MM.1S (cell line): ENCODE results near the gene PTPRG.

Experiments
- DNase-seq: peaks from one replicate; pipeline ENCODE4 v3.0.0-alpha.2; 2015
- H2AFZ ChIP-seq: fragments of 300-600 bp; sonication (generic); 2 replicates; pipeline ENCODE4 v1.6.0; 2016; ENCODE audit warnings: antibody characterized with exemption, low read length
- H3F3A ChIP-seq: fragments of 300-600 bp; sonication (generic); 2 replicates; pipeline ENCODE4 v1.6.1; 2016; ENCODE audit warnings: mild to moderate bottlenecking, antibody characterized with exemption, low read length, moderate library complexity, mixed read lengths; ENCODE audit not compliant: insufficient read depth
- H3K27ac ChIP-seq: fragments of 300-600 bp; sonication (generic); 2 replicates; pipeline ENCODE4 v1.5.1; 2016; ENCODE audit warnings: mild to moderate bottlenecking, low read length
- H3K27me3 ChIP-seq: fragments of 300-600 bp; sonication (generic); replicated peaks from 2 replicates; pipeline ENCODE4 v1.6.0; 2016; ENCODE audit warnings: low read length; ENCODE audit not compliant: insufficient read depth
- H3K36me3 ChIP-seq: fragments of 300-600 bp; sonication (generic); replicated peaks from 2 replicates; pipeline ENCODE4 v1.6.1; 2016; ENCODE audit warnings: mild to moderate bottlenecking, low read length, mixed read lengths; ENCODE audit not compliant: insufficient read depth
- H3K4me1 ChIP-seq: fragments of 300-600 bp; sonication (generic); 2 replicates; pipeline ENCODE4 v1.6.1; 2016; ENCODE audit warnings: low read length, mixed read lengths
- H3K4me2 ChIP-seq: fragments of 300-600 bp; sonication (generic); 2 replicates; pipeline ENCODE4 v1.6.0; 2016; ENCODE audit warnings: low read depth, low read length
- H3K4me3 ChIP-seq: fragments of 300-600 bp; sonication (generic); 2 replicates; pipeline ENCODE4 v1.5.1; 2016; ENCODE audit warnings: low read length, mixed read lengths
- H3K79me2 ChIP-seq: fragments of 300-600 bp; sonication (generic); 2 replicates; pipeline ENCODE4 v1.6.1; 2016; ENCODE audit warnings: mixed run types, low read length, mixed read lengths
- H3K9ac ChIP-seq: fragments of 300-600 bp; sonication (generic); 2 replicates; pipeline ENCODE4 v1.6.1; 2016; ENCODE audit warnings: low read length, mixed read lengths
- H3K9me2 ChIP-seq: fragments of 300-600 bp; sonication (generic); replicated peaks from 2 replicates; pipeline ENCODE4 v1.6.1; 2016; ENCODE audit warnings: mild to moderate bottlenecking, low read length, mixed read lengths; ENCODE audit not compliant: insufficient read depth
- H3K9me3 ChIP-seq: fragments of 300-600 bp; sonication (generic); replicated peaks from 2 replicates; pipeline ENCODE4 v1.6.1; 2016; ENCODE audit warnings: mild to moderate bottlenecking, low read length, mixed read lengths; ENCODE audit not compliant: insufficient read depth
- H4K20me1 ChIP-seq: fragments of 300-600 bp; sonication (generic); 2 replicates; pipeline ENCODE4 v1.6.1; 2016; ENCODE audit warnings: mild to moderate bottlenecking, low read length, moderate library complexity, mixed read lengths; ENCODE audit not compliant: insufficient read depth
- EZH2 ChIP-seq: fragments of 300-600 bp; sonication (generic); optimal IDR thresholded peaks from 2 replicates; pipeline ENCODE3; 2017; ENCODE audit warnings: low read depth, mild to moderate bottlenecking, antibody characterized with exemption, low read length, mixed read lengths
- EZH2phosphoT487 ChIP-seq: fragments of 300-600 bp; sonication (generic); IDR thresholded peaks from 2 replicates; pipeline ENCODE4 v1.6.1; 2018; ENCODE audit warnings: antibody characterized with exemption, low read length
- TF ChIP-seq, protein P1 (sequence below): fragments of 300-600 bp; sonication (generic); IDR thresholded peaks from 2 replicates; pipeline ENCODE4 v1.5.1; 2016; ENCODE audit warnings: antibody characterized with exemption, low read length, mixed read lengths

PTPRG gene

DNA sequence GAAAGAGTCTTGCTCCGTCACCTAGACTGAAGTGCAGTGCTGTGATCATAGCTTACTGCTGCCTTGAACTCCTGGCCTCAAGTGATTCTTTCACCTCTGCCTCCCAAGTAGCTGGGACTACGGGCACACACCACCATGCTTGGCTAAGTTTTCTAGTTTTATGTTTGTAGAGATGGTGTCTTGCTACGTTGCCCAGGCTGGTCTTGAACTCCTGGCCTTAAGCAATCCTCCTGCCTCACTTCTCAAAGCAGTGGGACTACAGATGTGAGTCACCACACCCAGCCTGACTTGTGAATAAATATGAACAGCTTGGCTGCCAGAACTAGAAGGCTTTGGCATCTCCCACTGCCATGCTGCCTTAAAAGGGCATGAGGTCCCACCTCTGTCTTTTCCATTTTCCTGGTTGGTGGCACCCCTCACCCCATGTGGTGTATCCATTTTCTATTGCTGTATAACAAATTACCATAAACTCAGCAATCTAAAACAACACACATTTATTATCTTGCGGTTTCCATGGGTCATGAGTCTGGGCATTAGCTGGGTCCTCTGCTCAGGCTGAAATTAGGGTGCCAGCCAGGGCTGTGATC lies 44.3 kb downstream of the PTPRG start:
- no peaks in the 10 kb centered on the region for H3K9me2 ChIP-seq
- H2AFZ ChIP-seq: no peak overlapping the region
- TF ChIP-seq EZH2phosphoT487 (no peak), EZH2 (no peak)
- TF ChIP-seq, protein P1, sequence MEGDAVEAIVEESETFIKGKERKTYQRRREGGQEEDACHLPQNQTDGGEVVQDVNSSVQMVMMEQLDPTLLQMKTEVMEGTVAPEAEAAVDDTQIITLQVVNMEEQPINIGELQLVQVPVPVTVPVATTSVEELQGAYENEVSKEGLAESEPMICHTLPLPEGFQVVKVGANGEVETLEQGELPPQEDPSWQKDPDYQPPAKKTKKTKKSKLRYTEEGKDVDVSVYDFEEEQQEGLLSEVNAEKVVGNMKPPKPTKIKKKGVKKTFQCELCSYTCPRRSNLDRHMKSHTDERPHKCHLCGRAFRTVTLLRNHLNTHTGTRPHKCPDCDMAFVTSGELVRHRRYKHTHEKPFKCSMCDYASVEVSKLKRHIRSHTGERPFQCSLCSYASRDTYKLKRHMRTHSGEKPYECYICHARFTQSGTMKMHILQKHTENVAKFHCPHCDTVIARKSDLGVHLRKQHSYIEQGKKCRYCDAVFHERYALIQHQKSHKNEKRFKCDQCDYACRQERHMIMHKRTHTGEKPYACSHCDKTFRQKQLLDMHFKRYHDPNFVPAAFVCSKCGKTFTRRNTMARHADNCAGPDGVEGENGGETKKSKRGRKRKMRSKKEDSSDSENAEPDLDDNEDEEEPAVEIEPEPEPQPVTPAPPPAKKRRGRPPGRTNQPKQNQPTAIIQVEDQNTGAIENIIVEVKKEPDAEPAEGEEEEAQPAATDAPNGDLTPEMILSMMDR: no peak
- H3K9ac ChIP-seq: no peak overlapping the region
- H3K9me3 ChIP-seq: no peaks in the 10 kb centered on the region
- H3K79me2 ChIP-seq: no peaks in the 10 kb centered on the region
- no peaks in the 10 kb centered on the region for H3K27me3 ChIP-seq
- no peaks in the 10 kb centered on the region for H3K4me1 ChIP-seq
- no peak for DNase-seq
- H3K4me3 ChIP-seq: no peak overlapping the region
- H3K4me2 ChIP-seq: no peak overlapping the region
- no peak overlapping the region for H3K27ac ChIP-seq
- no peaks in the 10 kb centered on the region for H3F3A ChIP-seq
- no peaks in the 10 kb centered on the region for H3K36me3 ChIP-seq
- no peaks in the 10 kb centered on the region for H4K20me1 ChIP-seq

GRCh38 chr3:61606196-61606595 lies 44.8 kb downstream of the PTPRG start:
- no peaks in the 10 kb centered on the region for H3K27me3 ChIP-seq
- H3K36me3 ChIP-seq: no peaks in the 10 kb centered on the region
- no peaks in the 10 kb centered on the region for H3K79me2 ChIP-seq
- no peak overlapping the region for H2AFZ ChIP-seq
- H3K9me2 ChIP-seq: no peaks in the 10 kb centered on the region
- no peak overlapping the region for H3K9ac ChIP-seq
- H3K27ac ChIP-seq: no peak overlapping the region
- no peaks in the 10 kb centered on the region for H4K20me1 ChIP-seq
- H3K4me3 ChIP-seq: no peak overlapping the region
- no peaks in the 10 kb centered on the region for H3K4me1 ChIP-seq
- no peak for DNase-seq
- no peaks in the 10 kb centered on the region for H3F3A ChIP-seq
- no peaks in the 10 kb centered on the region for H3K9me3 ChIP-seq
- no peak overlapping the region for H3K4me2 ChIP-seq
- no peak for TF ChIP-seq EZH2phosphoT487
- TF ChIP-seq, protein P1: no peak
- no peak for TF ChIP-seq EZH2

DNA sequence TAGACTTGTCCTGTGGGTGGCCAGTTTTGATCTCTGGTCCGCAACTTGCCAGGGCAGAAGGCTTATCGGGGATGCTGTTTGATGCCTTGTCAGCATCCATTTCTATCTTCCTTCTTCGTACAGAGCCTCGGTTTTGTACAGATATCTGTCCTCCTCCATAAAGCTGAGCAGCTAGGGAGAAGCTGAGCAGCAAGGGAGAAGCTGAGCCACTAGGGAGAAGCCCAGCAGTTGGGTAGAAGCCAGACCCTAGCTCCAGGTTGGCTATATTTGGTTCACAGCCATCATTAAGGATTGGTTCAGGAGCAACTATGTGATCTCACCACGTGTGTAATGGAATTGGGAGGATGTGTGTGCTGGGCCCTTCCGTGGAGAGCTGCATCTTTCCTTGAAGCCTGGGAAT lies 46.7 kb downstream of the PTPRG start:
- TF ChIP-seq, protein P1: no peak
- TF ChIP-seq EZH2phosphoT487: no peak
- TF ChIP-seq EZH2: no peak
- Histone ChIP-seq H4K20me1 (no peaks in the 10 kb centered on the region), H3K9me3 (no peaks in the 10 kb centered on the region), H3K36me3 (no peaks in the 10 kb centered on the region), H3K27me3 (no peaks in the 10 kb centered on the region), H3K4me1 (no peaks in the 10 kb centered on the region), H2AFZ (no peak overlapping the region), H3K27ac (no peak overlapping the region; the same call in 1 of the 2 replicates), H3K9me2 (no peaks in the 10 kb centered on the region), H3K4me2 (no peak overlapping the region), H3F3A (no peaks in the 10 kb centered on the region), H3K4me3 (no peak overlapping the region), H3K9ac (no peak overlapping the region), H3K79me2 (no peaks in the 10 kb centered on the region)
- no peak for DNase-seq
